A204.1 (cell line): ENCODE data around the gene GPHN.
A peak's percentile ranks its signal among the peaks of the same experiment; 100 is the strongest.

Experiments
- FAIRE-seq: peaks from 2 replicates; lab custom pipeline; 2012; peaks lifted over from hg19 to GRCh38; lab: Jason Lieb, UNC

Gene GPHN

DNA sequence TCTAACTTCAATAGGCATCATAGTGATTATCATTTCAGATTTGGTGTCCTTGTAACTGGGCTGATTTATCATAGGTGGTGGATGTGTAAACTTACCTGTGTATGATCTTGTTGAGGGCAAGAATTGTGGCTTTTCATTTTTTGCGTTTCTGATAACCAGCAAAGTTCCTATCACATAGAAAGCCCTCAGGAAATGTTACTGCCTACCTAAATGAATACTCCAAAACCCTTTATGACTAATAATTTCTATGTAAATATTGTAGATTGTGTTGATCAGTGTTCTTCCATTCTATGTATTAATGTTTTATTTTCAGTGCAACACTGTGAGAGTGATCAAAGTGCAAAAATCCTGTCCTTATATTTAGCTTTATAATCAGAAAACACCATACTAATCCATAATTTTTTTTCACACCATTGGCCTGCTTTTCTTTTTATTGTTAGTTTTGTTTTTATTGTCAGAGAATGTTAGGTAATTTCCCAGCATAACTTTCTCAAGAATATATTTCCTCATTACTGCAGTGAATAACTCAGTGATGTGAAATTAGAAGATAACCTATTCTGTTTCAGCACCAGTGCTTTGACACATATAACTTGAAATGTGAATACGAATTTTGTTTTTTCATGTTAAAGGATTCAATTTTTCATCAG, 94.1 kb downstream of the GPHN start:
- FAIRE-seq = peak; percentile 54

DNA sequence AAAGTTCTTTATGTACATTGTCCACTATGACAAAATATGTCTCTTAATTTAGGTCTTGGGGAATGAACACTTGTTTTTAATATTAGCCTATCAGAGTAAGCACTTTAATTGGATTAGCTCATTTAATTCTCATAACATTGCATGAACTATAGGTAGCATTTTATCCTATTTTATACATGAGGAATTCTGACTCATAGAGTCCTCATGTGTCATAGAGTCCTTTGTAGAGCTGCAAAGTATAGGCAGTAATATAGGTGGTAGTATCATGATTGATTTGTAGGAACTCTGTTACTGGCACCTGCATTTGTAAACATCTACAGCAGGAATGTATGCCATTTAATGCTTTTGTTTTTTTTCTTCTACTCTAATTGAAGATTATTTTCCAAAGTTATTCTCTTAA, 96.0 kb downstream of the GPHN start:
- no peak for FAIRE-seq

DNA sequence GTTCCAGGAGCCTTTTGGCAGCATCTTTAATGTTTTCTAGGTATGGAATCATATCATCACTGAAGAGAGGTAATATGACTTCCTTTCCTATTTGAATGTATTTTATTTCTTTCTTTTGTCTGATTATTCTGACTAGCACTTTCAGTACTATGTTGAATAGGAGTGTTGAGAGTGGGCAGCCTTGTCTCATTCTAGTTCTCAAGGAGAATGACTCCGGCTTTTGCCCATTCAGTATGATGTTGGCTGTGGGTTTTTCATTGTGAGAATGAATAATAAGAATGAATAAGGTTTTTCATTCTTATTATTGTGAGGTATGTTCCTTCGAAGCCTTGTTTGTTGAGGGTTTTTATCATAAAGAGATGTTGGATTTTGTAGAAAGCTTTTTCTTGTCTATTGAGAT, 98.9 kb downstream of the GPHN start:
- no peak for FAIRE-seq

DNA sequence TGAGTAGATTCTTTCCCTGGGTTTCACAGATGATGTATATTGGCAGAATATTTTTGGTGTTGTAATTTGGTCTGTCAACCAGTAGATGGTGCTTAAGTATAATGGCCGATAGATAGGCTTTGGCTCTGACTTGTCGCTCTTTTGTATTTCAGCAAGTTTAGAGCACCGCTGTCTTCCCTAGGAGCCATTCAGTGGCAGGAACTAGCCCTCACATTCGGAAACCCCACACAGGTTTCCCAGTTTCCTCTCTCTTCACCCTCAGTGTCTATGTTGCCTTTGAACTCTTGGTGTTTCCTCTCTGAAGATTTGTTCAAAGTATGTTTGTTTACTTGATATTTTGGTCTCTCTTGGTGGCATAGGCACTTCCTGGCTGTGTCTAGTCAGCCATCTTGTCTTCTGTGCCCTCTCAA, 102.2 kb downstream of the GPHN start:
- FAIRE-seq = no peak

DNA sequence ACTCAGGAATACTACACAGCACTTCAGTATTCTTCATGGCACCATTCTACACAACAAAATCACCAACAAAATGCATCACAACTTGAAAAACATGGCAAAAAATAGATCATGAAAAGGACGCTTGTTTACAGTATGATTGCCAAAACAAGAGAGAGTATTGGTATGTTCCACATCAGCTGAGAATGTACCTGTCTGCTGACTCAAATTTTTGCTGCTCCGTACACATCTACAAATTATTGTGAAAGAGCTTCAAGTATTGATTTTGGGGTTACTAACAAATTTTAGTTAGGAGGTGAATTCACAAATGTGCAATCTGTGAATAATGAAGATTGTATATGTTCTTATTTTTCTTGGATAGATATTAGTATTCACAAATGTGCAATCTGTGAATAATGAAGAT, 105.4 kb downstream of the GPHN start:
- FAIRE-seq = peak; percentile 30

DNA sequence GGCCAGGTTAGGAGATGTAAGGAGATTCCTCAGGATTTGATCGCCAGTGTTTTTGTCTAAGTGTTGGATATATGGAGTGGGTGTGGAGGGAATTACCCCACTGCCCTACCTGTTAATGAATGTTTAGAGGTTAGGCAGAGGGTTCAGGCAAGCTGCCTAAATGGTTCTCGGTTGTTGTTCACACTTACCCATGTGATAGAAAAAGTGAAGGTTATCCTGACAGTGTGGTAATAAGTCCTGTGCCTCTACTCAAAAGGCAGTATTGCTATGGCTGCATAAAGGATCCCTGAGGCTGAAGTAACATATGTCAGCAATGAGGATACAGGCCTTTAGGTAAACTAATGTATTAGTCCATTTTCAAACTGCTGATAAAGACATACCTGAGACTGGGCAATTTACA, 112.0 kb downstream of the GPHN start:
- no peak for FAIRE-seq

DNA sequence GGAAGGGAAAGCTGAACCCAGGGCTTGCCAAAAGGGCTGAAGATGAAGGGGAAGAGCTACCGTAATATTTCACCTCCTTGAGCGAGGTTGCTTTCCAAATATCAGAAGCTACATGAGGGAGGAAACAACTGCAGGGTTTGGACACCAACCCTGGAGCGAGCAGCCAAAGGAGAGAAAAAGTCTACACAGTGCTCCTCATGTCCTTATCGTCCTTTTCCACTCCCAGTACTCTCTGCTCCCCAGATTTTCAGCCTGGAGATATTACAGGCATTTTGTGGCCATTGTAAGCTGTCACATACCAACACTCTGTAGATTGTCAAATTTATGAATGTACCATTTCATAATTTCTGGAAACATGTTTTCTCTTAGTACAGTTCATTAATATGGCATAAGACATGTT, 115.9 kb downstream of the GPHN start:
- FAIRE-seq = no peak

DNA sequence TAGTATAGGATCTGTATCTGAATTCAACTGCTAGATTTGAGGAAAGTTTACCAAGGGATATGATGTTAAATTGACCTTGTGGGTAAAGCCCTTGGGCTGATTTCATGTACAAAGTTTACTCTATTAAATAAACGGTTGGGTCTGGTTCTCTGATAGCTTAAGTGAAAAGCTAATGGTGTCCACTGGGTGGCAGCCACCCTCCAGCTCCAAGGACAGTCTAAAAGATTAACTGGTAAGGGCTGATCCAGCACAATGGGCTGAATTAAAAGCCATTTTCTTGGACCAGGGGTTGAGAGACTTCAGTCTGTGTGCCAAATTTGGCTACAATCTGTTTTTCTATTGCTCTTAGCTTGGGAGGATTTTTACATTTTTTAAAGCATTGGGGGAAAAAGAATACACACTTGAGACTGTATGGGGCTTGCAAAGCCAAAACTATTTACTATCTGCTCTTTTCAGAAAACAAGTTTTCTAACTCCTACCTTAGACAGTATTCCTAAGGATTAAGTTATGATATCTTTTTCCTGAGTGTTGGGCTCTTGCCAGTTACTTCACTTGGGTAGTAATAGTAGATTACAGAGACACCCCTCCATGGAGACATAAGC, 116.5 kb downstream of the GPHN start:
- peak; percentile 84 for FAIRE-seq

DNA sequence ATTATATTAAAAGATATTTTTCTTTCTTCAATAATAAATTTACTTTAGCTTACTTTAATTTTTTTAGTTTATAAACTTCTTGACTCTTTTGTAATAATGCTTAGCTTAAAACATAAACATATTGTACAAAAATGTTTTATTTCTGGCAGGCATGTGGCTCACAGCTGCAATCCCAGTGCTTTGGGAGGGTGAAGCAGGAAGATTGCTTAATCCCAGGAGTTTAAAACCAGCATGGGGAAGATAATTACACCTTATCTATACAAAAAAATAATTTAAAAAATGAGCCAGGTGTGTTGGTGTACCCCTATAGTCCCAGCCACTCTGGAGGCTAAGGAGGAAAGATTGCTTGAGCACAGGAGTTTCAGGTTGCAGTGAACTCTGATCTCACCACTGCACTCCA, 120.7 kb downstream of the GPHN start:
- no peak for FAIRE-seq

DNA sequence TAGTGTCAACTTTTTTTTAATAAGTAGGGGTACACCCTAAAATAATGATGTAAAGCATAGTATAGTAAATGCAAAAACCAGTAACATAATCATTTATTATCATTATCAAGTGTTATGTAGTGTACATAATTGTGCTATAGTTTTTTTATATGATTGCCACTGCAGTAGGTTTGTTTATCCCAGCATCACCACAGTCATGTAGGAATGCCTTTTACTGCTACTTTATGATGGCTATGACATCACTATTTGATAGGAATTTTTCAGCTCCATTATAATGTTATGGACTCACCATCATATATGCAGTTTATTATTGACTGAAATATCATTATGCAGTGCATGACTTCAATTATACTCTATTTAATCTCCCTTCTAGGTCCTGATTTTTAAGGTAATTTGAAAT, 121.6 kb downstream of the GPHN start:
- FAIRE-seq = no peak

DNA sequence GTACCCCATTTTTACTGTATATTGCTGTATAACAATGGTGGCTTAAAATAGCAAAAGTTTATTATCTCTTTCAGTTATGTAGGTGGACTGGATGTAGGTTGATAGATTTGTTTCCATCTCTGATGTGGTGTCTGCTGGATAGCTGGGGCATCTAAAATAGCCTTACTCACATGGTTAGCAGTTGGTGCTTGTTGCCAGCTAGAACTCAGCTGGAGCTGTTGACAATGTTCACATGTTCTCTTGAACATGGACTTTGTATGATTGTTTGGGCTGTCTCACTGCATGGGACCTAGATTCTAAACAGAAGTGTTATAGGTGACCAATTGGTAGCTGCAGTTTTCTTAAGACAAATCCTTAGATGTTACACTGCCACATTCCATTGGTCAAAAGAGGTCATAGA, 126.9 kb downstream of the GPHN start:
- no peak for FAIRE-seq

DNA sequence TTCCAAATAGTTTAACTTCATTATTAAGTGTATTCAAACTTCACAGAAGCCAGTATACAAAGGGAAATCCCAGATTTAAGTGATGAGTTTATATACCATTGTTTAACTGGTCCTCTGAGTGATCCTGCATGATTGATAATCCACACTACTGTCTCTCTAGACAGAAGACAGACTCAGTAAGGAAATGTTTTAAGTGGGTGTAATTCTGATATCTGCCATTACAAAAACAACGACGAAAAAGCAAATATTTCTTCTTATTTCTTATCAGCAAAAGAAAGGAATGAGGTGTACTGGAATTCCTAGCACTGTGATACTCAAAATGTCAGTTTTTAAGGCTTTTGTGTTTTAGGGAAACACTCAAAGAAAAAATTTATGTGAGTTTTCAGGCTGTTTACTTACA, 127.5 kb downstream of the GPHN start:
- FAIRE-seq = no peak

DNA sequence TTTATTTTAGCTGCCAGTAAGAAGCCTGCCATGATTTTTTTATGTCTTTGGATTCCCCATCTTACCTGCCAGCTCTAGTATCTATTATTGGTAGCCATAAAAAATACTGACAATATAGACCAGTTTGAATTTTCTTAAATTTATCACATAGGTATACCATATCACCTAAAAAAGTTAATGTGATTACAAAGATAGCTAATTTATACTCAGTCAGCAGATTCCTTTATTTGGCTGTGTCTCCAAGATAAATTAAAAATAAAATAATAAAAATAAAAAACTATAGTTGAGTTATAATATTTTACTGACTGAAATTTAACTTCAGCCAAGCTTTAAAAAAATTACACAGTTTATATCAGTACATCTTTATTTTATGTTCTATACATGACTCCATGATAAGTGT, 128.3 kb downstream of the GPHN start:
- no peak for FAIRE-seq

DNA sequence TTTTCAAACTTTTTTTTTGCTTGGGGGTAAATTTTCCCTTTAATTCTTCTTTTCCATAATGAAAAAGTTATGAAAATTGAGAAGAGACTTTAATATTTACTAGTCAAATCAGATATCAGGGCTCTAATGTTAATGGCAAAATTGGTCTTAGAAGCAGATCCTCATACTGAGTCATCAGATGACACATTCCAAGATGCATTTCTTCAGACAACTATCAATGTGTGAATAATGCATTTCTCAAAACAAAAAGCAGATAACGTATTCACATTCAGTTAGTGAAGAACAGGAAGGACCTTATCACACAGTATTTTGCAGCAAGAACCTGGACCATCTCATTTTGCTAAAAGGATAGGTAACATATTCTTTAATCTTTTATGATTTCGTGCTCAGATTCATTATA, 130.7 kb downstream of the GPHN start:
- FAIRE-seq = no peak

DNA sequence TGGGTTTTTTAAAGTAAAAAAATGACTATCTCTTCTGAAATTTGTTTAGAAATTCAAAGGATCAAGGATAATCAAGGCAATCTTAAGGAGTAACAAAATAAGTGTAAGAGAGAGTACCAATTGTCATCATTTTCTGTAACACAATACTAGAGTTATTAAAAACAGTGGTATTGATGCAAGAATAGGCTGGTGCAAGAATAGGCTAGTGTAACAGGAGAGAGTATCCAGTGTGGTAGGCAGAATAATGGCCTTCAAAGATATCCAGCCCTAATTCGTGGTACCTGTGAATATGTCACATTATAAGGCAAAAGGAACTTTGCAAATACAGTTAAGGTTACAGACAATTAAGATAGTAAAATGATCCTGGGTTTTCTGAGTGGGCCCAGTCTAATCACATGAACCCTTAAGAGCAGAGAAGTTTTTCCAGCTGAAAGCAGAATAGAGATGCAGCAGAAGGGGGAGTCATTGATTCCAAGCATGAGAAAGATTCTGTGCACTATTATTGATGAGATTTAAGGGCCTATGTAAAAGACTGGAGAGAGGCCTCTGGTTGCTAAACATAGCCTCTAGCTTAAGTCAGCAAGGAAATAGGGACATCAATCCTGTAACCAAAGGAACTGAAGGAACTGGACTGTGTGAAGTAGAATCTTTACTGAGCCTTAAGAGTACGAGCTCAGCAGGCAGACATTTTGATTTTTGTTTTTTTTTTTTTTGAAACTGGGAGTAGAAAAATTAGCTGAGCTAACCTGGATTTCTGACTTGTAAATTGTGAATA, 134.1 kb downstream of the GPHN start:
- no peak for FAIRE-seq

DNA sequence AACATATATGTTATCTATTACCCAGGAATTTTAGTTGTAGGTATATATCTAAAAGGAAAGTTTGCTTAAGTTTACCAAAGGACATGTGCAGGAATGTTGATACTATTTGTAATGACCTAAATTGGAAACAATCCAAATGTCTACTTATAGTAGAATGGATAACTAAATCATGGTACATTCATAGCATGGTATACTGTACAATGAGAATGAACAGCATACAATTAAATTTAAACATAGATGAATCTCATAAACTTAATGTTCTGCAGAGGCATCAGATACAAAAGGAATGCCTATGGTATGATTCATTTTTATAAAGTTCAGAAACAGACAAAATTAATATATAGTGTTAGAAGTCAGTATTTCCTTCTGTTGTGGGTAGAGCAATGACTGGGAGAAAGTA, 135.4 kb downstream of the GPHN start:
- no peak for FAIRE-seq

DNA sequence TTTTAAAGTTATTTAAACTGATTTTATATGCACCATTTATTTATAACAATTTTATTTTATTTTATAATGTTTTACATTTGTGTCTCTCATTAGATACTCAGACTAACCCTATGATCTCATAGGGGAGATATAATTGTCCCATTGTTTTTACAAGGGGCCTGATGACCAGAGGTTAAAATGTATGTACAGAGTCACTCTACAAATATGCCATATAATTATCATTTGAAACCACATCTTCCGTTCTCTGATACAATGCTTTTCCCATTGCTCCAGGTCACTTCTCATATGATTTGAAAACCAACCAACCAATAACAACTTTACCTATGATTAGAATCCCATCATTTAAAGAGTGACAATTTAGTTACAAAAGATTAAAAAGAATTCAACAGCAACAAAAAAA, 137.8 kb downstream of the GPHN start:
- no peak for FAIRE-seq

DNA sequence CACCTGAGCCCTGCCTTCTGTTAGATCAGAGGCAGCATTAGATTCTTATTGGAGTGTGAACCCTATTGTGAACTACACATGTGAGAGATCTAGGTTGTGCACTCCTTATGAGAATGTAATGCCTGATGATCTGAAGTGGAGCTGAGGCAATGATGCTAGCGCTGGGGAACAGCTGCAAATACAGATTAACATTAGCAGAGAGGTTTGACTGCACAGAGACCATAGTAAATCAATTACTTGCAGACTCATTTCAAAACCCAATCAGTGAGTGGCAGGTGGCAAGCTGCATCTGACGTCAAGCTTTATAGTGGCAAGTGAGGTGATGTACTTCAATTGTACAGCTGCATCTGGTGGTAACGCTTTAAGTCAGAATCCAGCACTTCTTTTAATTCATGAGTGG, 141.6 kb downstream of the GPHN start:
- FAIRE-seq = no peak

DNA sequence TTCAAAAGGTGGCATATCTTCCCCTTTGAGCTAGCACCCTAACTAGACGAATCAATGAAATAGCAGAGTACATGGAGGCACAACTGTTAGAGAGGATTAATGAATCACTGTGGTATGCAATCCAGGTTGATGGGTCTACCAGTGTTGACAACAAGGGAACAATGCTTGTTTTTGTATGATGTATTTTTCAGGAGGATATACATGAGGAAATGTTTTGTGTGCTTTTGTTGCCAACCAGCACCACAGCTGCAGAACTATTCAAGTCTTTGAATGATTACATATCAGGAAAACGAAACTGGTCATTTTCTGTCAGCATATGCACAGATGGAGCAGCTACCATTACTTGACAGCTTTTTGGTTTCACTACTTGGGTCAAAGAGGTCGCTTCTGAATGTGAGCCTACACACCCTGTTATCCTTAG, 142.6 kb downstream of the GPHN start:
- FAIRE-seq = no peak

DNA sequence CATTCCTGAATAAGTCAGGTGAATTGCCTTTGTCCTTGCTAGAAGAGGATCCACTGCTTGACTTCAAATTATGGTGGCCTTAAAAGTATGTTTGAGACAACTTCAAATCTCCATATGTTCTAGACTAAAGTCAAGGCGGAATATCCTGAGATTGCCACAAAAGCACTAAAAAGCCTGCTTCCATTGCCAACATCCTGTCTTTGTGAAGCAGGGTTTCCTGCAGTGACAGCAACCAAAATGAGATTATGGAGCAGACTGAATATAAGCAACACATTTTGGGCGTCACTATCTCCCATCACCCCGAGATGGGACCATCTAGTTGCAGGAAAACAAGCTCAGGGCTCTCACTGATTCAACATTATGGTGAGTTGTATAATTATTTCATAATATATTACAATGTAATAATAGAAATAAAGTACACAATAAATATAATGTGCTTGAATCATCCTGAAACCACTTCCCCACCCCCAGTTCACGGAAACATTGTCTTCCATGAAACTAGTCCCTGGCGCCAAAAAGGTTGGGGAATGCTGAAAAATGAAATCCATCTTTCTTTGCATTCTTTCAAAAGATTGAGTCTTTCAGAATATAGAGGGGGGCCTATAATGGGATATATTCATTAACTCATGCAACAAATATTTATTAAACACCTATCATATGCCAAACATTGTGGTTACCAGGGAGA, 143.7 kb downstream of the GPHN start:
- no peak for FAIRE-seq

DNA sequence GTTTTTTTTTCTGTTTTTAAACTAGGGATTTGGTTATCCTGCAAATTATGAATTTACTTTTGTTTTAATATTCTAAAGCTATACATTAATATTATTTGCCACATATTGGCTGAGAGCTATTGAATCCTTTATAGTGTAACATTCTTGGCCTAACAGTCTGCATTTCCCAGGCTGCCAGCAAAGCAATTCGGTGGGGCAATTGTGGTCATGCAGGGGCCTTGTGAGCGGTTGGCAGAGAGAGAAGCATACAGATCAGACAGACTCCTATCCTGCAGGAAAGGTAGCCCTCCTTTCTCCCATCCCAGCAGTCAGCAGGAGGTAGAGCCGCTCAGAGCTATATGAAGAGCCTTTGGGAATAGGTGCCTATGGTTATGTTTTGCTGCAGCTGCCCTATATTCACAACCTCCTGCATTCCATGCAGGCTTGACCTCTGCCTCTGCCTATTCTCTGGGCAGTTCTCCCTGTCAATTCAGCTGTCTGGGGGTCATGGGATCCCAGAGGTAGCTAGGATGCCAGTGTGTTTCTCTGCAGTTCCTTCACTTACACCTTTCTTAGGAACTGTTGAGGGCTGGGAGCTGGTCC, 144.7 kb downstream of the GPHN start:
- no peak for FAIRE-seq

DNA sequence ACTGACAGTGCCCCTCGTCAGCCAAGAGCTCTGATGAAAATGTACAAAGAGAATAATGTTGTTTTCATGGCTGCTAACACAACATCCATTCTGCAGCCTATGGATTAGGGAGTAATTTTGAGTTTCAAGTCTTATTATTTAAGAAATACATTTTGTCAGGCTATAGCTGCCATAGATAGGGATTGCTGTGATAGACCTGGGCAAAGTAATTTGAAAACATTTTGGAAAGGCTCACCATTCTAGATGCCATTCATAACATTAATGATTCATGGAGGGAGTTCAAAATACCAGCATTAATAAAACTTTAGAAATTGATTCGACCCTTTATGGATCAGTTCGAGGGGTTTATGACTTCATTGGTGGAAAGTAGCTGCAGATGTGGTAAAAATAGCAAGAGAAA, 149.8 kb downstream of the GPHN start:
- FAIRE-seq = no peak

DNA sequence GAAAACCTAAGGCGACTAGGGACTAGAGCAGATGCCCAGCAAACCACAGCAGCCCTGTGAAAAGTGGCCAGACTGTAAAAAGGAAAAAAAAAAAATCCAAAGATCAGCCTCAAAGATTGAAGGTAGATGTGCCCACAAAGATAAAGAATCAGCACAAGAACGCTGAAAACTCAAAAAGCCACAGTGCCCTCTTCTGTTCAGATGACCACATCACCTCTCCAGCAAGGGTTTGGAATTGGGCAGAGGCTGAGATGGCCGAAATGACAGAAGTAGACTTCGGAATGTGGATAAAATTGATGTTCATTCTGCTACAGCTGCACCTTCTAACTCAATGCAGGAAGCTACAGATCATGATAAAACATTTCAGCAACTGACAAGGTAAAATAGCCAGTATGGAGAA, 154.4 kb downstream of the GPHN start:
- FAIRE-seq = no peak
